GM19238 (cell line): ENCODE results near the gene HCAR3.

Experiments
- DNase-seq: peaks from one replicate; pipeline ENCODE4 v3.0.0; 2011; ENCODE audit warnings: low spot score; ENCODE audit not compliant: insufficient read length

HCAR3 gene

GRCh38 chr12:122669397-122670070 lies 47.1 kb downstream of the HCAR3 start:
- DNase-seq = no peak

GRCh38 chr12:122668268-122668667 lies 48.3 kb downstream of the HCAR3 start:
- no peak for DNase-seq

- DNase-seq = no peak
Measured at GRCh38 chr12:122665759-122666158, 50.9 kb downstream of the HCAR3 start.

- no peak for DNase-seq
Measured at GRCh38 chr12:122665349-122665748, 51.3 kb downstream of the HCAR3 start.
